ENCODE data around the gene CACNA2D3.

The CACNA2D3 gene

GRCh38 chr3:54905920-54906319, 783.6 kb downstream of the CACNA2D3 start:
- DNase-seq = no peak

- DNase-seq = no peak
These were observed 784.4 kb downstream of the CACNA2D3 start for GRCh38 chr3:54906763-54907162.

GRCh38 chr3:54909191-54909590, 786.8 kb downstream of the CACNA2D3 start:
- DNase-seq = no peak

- DNase-seq = no peak
These were observed 791.8 kb downstream of the CACNA2D3 start for GRCh38 chr3:54914180-54914579.

- DNase-seq = no peak
These were observed 792.8 kb downstream of the CACNA2D3 start for GRCh38 chr3:54915181-54915580.

- no peak for DNase-seq
These were observed 793.6 kb downstream of the CACNA2D3 start for GRCh38 chr3:54915976-54916375.

- DNase-seq = no peak
These were observed 794.4 kb downstream of the CACNA2D3 start for GRCh38 chr3:54916732-54917131.

- DNase-seq = no peak
These were observed 794.8 kb downstream of the CACNA2D3 start for GRCh38 chr3:54917174-54917573.

- no peak for DNase-seq
These were observed 795.5 kb downstream of the CACNA2D3 start for GRCh38 chr3:54917862-54918261.

GRCh38 chr3:54918516-54918915, 796.2 kb downstream of the CACNA2D3 start:
- DNase-seq = no peak

GRCh38 chr3:54928046-54928770, 805.9 kb downstream of the CACNA2D3 start, which contains the start of gene LRTM1:
LRTM1 (minus strand) TSS chr3:54928059; CDS start chr3:54927911, 148 bp downstream.
- DNase-seq = no peak

GRCh38 chr3:54931182-54931581, 808.8 kb downstream of the CACNA2D3 start:
- DNase-seq = no peak

- no peak for DNase-seq
These were observed 810.3 kb downstream of the CACNA2D3 start for GRCh38 chr3:54932606-54933005.

GRCh38 chr3:54935869-54936268, 813.5 kb downstream of the CACNA2D3 start:
- no peak for DNase-seq

GRCh38 chr3:54936561-54936960, 814.2 kb downstream of the CACNA2D3 start:
- no peak for DNase-seq

- DNase-seq = no peak
These were observed 817.4 kb downstream of the CACNA2D3 start for GRCh38 chr3:54939557-54940300.

- DNase-seq = no peak
These were observed 818.6 kb downstream of the CACNA2D3 start for GRCh38 chr3:54940971-54941370.

- no peak for DNase-seq
These were observed 819.5 kb downstream of the CACNA2D3 start for GRCh38 chr3:54941690-54942362.

GRCh38 chr3:54949491-54950044, 827.2 kb downstream of the CACNA2D3 start:
- no peak for DNase-seq

- DNase-seq = no peak
These were observed 828.1 kb downstream of the CACNA2D3 start for GRCh38 chr3:54950391-54951003.

GRCh38 chr3:54951405-54951804, 829.1 kb downstream of the CACNA2D3 start:
- DNase-seq = no peak

- DNase-seq = no peak
These were observed 831.7 kb downstream of the CACNA2D3 start for GRCh38 chr3:54954022-54954421.

- no peak for DNase-seq
These were observed 832.2 kb downstream of the CACNA2D3 start for GRCh38 chr3:54954521-54954920.

Data from stimulated activated CD4-positive, alpha-beta T cell treated with anti-CD3 and anti-CD28 coated beads, Interleukin-2, amount 100 ng/mL, for 48 hours (primary cell).